ENCODE data around the gene ELN. TPM values are rescaled to one million over a fixed set of nuclear protein-coding genes. Genes with fewer than 3 reads are reported as not detected.

The ELN gene
- polyA plus RNA-seq, 1 donor (not counting 4 experiments of a cell fraction or from before 2014, with no cell fraction given) = not detected

- Histone ChIP-seq H3K4me1 (ENCODE audit: control insufficient read depth, extremely low read depth, insufficient read depth, low read length) (peaks cover 16% of the 10 kb centered on the region), H3K9me1 (ENCODE audit: control insufficient read depth, extremely low read depth, insufficient read depth, low read length) (no peaks in the 10 kb centered on the region), H3K27me3 (ENCODE audit: control insufficient read depth, extremely low read depth, insufficient read depth, low read length) (no peaks in the 10 kb centered on the region), H3K4me2 (ENCODE audit: control insufficient read depth, extremely low read depth, insufficient read depth, low read depth, low read length) (no peak overlapping the region), H3K9me3 (ENCODE audit: control insufficient read depth, low read depth, low read length) (peaks cover 17% of the 10 kb centered on the region), H2AFZ (ENCODE audit: control insufficient read depth, low read length) (no peak overlapping the region), H4K20me1 (ENCODE audit: control insufficient read depth, extremely low read depth, insufficient read depth, low read length) (no peaks in the 10 kb centered on the region), H3K79me2 (ENCODE audit: control insufficient read depth, insufficient read depth, low read length) (peaks cover 7% of the 10 kb centered on the region), H3K4me3 (ENCODE audit: control insufficient read depth in 2 of 3, extremely low read depth in 1 of 3, insufficient read depth in 2 of 3, low read depth in 1 of 3, low read length in 3 of 3) (no peak overlapping the region), H3K9ac (ENCODE audit: control insufficient read depth, extremely low read depth, insufficient read depth, low read length) (no peak overlapping the region), H3K36me3 (ENCODE audit: control insufficient read depth in 2 of 2, extremely low read depth in 1 of 2, insufficient read depth in 2 of 2, low read length in 2 of 2) (peaks cover 16 to 18% of the 10 kb centered on the region in 2 experiments), H3K27ac (ENCODE audit: control insufficient read depth, insufficient read depth, low read length) (peak overlapping the region; percentile 83)
- TF ChIP-seq CTCF (optimal IDR thresholded peaks at IDR 0.05 in 1 of 3, IDR thresholded peaks at IDR 0.05 in 1 of 3, conservative IDR thresholded peaks at IDR 0.05 in 1 of 3; ENCODE audit: extremely low read depth in 1 of 3, insufficient read depth in 2 of 3, low read length in 3 of 3) (no peak), EZH2 (IDR thresholded peaks at IDR 0.05; ENCODE audit: low read length) (no peak)
- DNase-seq (ENCODE audit: low read depth, low spot score) (no peak), FAIRE-seq (no peak)
- dilution Hi-C loops (cut with MboI; ENCODE audit: extremely low pct_ligation_motif_present, low sequenced_read_pairs) = no loop called here
Observed at GRCh38 chr7:74099031-74099430, 71.1 kb downstream of the ELN start.

GRCh38 chr7:74101061-74101681 is 73.2 kb downstream of the ELN start:
- TF ChIP-seq EZH2 (IDR thresholded peaks at IDR 0.05; ENCODE audit: low read length) = no peak
- no peak for TF ChIP-seq CTCF (optimal IDR thresholded peaks at IDR 0.05 in 1 of 3, IDR thresholded peaks at IDR 0.05 in 1 of 3, conservative IDR thresholded peaks at IDR 0.05 in 1 of 3; ENCODE audit: extremely low read depth in 1 of 3, insufficient read depth in 2 of 3, low read length in 3 of 3)
- Histone ChIP-seq H3K79me2 (ENCODE audit: control insufficient read depth, insufficient read depth, low read length) (no peaks in the 10 kb centered on the region), H3K27ac (ENCODE audit: control insufficient read depth, insufficient read depth, low read length) (no peak overlapping the region), H3K36me3 (ENCODE audit: control insufficient read depth in 2 of 2, extremely low read depth in 1 of 2, insufficient read depth in 2 of 2, low read length in 2 of 2) (peaks cover 17 to 23% of the 10 kb centered on the region in 2 experiments), H3K4me3 (ENCODE audit: control insufficient read depth in 2 of 3, extremely low read depth in 1 of 3, insufficient read depth in 2 of 3, low read depth in 1 of 3, low read length in 3 of 3) (no peak overlapping the region), H3K27me3 (ENCODE audit: control insufficient read depth, extremely low read depth, insufficient read depth, low read length) (no peaks in the 10 kb centered on the region), H2AFZ (ENCODE audit: control insufficient read depth, low read length) (no peak overlapping the region), H3K9ac (ENCODE audit: control insufficient read depth, extremely low read depth, insufficient read depth, low read length) (no peak overlapping the region), H4K20me1 (ENCODE audit: control insufficient read depth, extremely low read depth, insufficient read depth, low read length) (peaks cover 2% of the 10 kb centered on the region), H3K9me1 (ENCODE audit: control insufficient read depth, extremely low read depth, insufficient read depth, low read length) (no peaks in the 10 kb centered on the region), H3K4me2 (ENCODE audit: control insufficient read depth, extremely low read depth, insufficient read depth, low read depth, low read length) (no peak overlapping the region), H3K4me1 (ENCODE audit: control insufficient read depth, extremely low read depth, insufficient read depth, low read length) (peaks cover 15% of the 10 kb centered on the region), H3K9me3 (ENCODE audit: control insufficient read depth, low read depth, low read length) (peaks cover 14% of the 10 kb centered on the region)
- dilution Hi-C loops (cut with MboI; ENCODE audit: extremely low pct_ligation_motif_present, low sequenced_read_pairs) = no loop called here
- DNase-seq (ENCODE audit: low read depth, low spot score) (no peak), FAIRE-seq (no peak)
